AG08395 (cell line): Measurements from ENCODE around the gene ARHGEF37.
"Not testable (repeated sequence)": the region's sequence is repeated elsewhere in the genome, so short reads cannot be mapped to it uniquely, and the experiment has no call there.

ENCODE experiments used
- DNase-seq: peaks from one replicate; pipeline ENCODE4 v3.0.0; 2012; ENCODE audit warnings: mixed read lengths, low spot score

ARHGEF37 gene

GRCh38 chr5:149630337-149630736, 49.0 kb downstream of the ARHGEF37 start:
- no peak for DNase-seq

DNA sequence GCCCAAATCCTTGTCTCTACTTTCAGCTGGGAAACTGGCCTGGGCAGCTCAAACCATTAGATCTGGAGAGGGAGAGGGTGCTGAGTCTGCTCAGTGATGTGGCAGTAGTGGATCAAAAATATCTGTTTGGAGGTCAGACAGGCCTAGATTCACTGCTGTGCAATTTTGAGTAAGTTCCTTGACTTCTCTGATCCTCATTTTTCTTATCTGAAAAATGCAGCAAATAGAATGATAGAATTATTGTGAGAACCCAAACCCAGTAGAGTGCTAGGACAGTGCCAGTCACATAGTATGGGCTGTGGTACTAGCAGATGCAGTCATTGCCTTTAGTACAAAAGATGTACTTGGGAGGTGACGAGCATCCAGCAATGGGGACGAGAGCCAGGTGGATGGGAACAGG, 50.2 kb downstream of the ARHGEF37 start:
- no peak for DNase-seq

DNA sequence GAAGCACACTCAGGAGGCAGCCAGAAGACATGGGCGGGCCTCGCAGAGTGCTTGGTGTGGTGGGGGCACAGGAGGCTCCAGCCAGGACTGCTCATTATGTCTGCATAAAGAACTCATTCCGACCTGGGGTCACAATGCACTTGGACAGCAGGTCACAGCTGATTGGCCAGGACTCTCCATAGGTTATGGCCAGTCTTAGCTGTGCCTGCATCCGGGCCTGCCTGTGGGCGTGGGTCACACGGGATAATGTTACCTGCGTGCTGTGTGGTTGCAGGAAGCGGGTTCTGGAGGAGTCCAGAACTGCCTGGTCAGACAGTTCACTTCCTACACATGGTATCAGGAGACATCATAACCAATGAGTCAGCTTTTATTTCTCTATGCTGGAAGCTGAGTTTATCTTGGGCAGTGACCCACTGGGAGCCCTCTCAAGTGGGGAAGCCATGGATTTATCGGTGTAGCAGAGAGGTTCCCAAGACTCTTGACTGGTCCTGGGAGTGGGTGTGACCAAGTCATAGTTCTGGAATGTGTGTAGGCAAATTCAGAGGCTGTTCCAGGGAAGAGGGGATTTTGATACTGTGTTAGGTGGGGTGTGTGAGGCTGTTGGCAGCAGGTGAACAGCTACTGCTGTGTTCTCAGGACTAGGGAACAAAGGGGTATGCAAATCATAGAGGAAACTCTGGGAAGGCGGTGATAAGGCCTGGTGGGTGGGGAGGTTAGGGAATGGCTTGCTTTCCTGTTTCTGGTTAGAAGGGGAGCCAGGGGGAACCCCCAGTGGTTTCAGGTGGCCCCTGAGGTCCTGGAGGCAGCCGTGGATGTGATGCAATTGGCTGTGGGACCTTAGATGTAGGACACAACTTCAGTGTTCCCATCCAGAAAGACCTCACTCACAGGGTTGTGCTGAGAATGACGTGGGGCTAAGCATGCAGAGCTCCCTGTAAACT, 51.3 kb downstream of the ARHGEF37 start:
- peak; percentile 49 for DNase-seq

DNA sequence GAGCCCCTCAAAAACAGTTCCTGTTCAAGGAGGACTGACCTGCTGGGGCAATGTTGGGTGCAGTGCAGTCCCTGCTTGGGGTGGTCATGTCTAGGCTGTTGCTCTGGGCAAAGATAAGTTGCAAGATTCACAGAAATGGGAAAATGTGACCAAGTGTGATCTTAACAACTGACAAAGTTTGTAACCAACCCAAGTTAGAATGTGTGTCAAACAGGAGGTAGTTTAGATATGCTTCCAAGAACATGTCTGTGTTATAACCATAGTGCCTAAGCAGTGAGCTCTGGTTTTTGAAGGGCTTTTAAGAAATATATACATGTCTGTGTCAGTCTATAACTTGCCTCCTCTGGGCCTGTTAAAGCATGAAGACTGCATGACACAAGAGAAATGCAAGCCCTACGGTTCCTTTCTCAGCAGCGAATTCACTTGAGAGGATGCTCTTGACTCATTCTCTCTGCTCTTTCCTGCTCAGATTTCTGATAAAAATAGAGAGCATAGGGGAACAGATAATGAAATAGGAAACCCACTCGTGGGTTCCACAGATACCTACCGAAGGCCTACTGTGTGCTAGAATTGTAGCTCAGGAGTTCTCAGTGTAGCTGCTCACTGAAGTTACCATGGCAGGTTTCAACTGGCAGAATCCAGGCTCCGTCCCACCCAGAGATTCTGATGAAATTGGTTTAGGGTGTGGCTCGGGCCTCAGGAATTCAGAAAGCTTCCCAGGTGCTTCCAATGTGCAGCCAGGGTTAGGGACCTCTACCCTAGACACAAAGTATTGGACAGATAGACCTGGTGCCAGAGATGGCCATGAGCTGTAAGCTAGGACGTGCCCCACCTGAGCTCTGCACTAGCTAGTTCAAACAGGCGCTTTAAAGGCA, 52.4 kb downstream of the ARHGEF37 start:
- no peak for DNase-seq

DNA sequence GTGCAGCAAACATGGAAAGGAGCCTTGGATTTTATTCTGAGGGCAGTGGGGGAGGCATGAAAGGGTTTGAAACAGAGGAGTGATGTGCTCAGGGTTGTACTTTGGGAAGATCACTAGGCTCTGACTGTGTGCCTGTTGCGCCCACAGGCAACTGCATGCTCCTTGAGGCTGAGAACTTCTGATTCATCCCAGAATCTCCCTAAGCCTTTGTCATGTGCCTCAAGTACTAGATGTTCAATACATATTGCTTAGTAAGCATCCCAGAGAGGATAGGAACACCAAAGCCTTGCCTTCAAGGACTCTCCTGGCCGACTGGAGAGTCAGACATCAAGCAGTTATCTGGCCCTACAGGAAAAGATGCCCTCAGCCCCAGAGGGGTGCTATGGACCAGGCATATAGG, 54.1 kb downstream of the ARHGEF37 start:
- DNase-seq: no peak

DNA sequence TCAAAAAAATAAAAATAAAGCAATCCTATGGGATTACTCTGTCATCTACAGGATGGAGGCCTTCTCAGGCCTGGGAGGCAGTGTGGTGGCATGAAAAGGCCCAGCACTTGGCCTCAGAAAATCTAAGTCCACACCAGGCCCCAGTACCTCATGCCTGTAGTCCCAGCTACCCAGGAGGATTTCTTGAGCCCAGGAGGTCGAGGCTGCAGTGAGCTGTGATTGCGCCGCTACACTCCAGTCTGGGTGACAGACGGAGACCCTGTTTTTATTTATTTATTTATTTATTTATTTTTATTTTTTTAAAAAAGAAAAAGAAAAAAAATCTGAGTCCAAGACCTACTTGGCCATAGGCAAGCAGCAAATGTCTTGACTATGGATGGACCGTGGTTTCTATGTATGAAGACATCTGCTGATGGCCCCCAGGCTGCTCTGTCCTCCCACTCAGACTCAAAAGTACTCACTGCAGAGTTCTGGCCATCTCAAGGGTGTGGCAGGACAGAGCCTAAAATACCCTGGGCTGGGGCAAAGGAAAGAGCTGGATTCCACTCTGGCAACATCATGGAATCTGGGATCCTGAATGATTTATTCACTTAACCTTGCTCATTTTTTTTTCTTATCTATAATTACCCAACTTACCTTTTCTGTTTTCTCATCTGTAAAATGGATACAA, 55.0 kb downstream of the ARHGEF37 start:
- no peak for DNase-seq

- DNase-seq: peak; percentile 80
These were observed 55.6 kb downstream of the ARHGEF37 start for GRCh38 chr5:149636861-149637246.

DNA sequence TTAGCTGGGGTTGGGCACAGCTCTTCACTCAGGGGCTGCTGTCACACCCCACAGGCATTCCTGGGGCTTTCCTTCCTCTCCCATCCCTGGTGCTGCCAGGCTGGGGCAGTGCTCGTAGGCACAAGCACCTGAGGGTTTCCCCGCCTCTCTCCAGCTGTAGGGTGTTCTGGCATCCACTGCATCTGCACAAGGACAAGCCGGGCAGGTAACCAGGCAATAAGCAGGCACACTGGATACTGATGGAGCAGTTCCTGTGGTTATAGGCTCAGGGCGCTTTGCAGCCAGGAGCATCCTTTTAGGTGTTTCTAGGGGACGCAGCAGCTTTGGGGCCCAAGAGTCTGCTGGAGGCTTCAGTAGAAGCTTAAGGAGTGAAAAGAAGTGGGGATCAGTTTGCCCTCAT, 56.8 kb downstream of the ARHGEF37 start:
- DNase-seq: no peak

DNA sequence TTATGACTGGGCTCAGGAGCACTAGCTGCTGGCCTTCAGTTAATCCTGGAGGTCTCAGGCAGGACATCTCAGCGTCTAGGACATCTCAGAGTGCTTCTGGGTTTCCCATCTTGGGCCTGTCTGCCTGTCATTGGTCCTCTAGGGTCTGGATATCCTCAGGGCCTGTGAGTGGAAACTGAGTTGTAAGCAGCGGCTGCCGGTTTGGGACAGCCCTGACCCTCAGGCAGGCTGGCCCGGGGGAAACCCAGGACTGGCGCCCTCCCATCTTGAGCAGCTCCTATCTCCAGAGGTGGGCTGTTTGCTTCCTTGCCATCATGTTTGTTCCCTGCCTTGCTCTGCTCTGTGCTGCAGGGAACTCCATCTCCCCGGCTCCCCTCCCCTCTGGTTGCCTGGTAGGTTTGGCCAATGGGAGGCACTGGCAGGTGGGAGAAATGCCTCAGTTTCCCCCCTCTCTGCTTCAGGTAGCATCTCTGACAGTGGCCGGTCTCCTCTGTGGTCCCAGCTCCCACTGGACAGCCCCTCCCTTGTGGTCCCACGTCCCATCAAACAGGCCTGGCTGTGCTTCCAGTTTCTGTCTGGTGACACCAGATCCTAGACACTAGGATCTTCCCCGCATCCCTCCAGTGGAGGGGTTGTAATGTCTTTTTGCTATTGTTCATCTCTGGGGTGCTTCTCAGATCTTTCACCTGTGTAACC, 57.4 kb downstream of the ARHGEF37 start:
- DNase-seq: no peak

- no peak for DNase-seq
These were observed 58.4 kb downstream of the ARHGEF37 start for GRCh38 chr5:149639737-149640136.

DNA sequence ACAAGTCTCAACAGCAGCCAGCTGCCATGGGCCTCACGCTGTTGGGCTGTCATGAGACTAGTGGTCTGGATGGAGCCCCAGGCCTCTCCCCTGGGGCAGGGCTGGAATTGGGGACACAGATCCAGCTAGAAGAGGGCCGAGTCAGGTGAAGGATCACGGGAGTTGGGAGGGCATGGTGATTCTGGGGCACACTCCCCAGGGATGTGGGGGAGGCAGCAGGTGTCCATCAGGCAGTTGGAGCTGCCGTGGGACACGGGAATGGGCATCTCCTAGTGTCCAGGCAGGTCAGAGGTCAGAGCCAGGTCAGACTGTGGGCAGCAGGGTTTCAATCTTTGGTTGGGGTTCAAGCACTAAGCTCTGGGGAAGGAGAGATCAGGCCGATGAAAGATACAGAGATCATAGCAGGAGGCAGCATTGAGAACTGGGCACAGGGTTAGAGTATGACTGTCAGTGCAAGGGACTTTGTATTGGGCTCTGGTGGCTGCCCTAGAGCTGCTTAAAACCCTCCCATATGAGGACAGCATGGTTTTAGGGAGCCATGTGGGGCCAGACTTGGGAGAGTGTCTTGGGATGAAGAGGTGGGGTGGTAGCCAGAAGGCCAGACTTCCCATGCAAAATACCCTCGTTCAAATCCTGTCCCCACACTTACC, 59.2 kb downstream of the ARHGEF37 start:
- DNase-seq: no peak

DNA sequence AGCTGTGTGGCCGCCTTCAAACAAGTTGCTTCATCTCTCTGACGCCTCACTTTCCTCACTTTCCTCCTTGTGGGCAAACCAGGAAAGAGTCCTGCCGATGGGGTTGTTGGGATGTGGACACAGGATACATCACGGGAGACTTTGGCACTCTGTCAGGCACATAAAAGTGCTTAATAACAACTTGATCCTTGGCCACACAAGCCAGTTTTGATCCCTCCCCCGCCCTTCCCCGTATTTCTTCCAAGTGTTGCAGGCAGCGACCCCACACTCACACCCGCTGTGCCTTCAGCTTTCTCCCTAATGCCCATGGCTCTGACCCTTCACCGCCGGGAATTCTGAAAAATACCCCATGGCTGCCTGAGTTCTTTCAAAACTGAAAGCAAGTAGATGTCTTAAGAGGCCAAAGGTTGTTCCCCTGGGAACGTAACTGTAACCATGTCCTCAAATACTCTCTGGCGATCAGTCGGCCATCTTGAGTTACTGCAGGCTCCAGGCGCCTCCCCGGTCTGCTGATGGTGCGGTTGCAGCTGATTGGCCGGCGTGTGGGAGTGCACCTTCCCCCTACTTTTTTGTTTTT, 59.8 kb downstream of the ARHGEF37 start:
- no peak for DNase-seq

- DNase-seq: no peak
These were observed 60.3 kb downstream of the ARHGEF37 start for GRCh38 chr5:149641600-149641999.

DNA sequence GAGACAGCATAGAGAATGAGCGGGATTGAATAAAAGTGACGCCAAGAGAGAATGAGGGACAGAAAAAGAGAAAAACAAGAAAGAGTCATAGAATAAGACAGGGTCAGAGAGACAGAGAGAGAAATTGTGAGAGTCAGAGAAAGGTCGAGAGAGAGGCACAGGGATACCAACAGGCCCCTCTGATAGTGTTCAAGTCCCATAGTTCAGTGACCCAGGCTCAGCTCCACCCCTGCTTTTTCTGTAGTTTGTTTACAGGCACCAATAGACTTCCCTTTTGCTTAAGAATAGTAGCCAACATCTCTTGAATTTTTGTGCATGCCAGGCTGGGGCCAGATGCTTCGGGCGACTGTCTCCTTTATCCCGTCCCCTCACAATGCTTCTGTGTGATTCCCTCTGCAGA, 62.5 kb downstream of the ARHGEF37 start:
- DNase-seq: no peak

DNA sequence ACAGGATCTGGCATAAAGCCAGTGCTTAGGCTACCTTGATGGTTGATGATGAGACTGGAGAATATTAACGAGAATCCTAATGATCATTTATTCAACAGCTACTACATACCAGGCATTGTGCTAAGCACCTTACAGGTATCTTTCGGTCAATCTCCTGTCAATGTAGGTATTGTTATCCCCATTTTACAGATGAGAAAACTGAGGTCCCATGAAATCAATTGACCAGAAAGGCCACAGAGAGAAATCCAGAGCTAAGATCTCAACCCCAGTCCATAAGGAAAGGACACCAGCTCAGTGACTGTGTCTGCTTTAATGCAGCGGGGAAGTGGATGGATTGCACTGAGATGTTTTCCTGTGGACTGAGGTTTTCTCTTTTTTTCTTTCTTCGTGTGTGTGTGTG, 63.3 kb downstream of the ARHGEF37 start:
- no peak for DNase-seq

GRCh38 chr5:149645236-149645635, 63.9 kb downstream of the ARHGEF37 start:
- no peak for DNase-seq

GRCh38 chr5:149645725-149646124, 64.4 kb downstream of the ARHGEF37 start:
- no peak for DNase-seq

GRCh38 chr5:149646564-149646963, 65.3 kb downstream of the ARHGEF37 start:
- no peak for DNase-seq

DNA sequence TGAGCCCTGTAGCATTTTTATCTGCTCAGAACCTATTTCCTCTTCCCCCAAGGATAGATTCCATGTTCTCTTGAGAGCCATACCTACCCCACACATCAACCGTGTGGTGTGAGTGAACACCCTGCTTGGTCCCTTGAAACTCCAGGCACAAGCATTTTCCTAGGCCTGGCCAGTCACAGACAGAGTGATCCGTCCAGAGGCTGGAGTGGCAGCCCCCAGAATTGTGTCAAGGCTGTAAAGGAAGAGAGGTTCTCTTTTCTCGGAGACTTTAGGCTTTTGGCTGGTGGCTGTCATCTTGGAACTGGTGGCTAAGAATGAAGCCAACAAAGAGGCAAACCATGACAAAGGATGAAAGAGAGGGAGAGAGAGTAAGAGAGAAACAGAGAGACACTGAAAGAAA, 66.0 kb downstream of the ARHGEF37 start:
- no peak for DNase-seq

DNA sequence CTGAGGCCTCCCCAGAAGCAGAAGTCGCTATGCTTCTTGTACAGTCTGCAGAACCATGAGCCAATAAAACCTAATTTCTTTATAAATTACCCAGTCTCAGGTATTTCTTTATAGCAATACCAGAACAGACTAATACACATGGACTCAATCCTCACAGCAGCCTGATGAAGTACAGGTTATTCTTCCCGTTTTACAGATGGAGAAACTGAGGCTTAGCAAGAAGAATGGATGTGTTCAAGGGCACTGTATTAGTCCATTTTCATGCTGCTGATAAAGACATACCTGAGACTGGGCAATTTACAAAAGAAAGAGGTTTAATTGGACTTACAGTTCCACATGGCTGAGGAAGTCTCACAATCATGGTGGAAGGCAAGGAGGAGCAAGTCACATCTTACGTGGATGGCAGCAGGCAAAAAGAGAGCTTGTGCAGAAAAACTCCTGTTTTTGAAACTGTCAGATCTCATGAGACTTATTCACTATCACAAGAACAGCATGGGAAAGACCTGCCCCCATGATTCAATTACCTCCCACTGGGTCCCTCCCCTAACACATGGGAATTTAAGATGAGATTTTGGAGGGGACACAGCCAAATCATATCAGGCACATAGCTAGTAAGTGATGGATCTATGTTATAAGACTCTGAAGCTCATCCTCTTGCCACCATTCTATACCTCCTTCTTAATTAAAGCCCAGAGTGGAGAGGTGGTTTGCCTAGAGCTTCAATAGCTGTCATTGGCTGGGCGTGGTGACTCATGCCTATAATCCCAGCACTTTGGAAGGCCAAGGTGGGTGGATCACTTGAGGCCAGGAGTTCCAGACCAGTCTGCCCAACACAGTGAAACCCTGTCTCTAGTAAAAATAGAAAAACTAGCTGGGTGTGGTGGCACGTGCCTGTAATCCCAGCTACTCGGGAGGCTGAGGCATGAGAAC, 67.4 kb downstream of the ARHGEF37 start:
- DNase-seq: not testable (repeated sequence)
